HUDEP-2 (cell line): ENCODE results near the gene KCNK6.

Experiments
- DNase-seq, 76 experiments: peaks; one replicate each; lab custom pipeline; 2025; ENCODE audit not compliant: unreplicated experiment in 76 of 76; lab: John Stamatoyannopoulos, UW

The KCNK6 gene

GRCh38 chr19:38294090-38294489 is 25.6 kb upstream of the KCNK6 start:
- no peak for DNase-seq

- DNase-seq = no peak
These were observed 20.6 kb upstream of the KCNK6 start for GRCh38 chr19:38298821-38299680.

- peak in 69 of 76 experiments; percentile 13 to 84 (median 65) for DNase-seq
These were observed 15.9 kb upstream of the KCNK6 start, which contains the start of gene C19orf33 for GRCh38 chr19:38303517-38304351. Gene C19orf33 (plus strand): TSS chr19:38304251. CDS start chr19:38304262, 11 bp downstream.

DNA sequence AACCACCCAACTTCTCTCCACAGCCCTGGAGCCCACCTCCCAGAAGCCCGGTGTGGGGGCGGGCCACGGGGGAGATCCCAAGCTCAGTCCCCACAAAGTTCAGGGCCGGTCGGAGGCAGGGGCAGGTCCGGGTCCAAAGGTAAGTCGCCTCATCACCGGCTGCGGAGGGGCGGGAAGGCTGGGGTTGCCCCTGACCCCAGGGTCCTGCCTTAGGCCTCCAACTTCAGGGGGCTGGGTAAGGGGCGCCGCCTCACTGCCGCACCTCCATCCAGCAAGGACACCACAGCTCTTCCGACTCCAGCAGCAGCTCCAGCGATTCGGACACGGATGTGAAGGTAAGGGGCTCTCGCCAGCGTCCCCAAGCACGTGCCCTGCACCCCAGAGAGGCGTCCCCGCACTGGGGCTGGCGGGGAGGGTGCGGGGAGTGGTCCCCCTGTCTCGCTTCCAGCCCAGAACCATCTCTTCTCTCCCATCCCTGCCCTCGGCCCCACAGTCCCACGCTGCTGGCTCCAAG is 15.2 kb upstream of the KCNK6 start:
- DNase-seq = no peak

DNA sequence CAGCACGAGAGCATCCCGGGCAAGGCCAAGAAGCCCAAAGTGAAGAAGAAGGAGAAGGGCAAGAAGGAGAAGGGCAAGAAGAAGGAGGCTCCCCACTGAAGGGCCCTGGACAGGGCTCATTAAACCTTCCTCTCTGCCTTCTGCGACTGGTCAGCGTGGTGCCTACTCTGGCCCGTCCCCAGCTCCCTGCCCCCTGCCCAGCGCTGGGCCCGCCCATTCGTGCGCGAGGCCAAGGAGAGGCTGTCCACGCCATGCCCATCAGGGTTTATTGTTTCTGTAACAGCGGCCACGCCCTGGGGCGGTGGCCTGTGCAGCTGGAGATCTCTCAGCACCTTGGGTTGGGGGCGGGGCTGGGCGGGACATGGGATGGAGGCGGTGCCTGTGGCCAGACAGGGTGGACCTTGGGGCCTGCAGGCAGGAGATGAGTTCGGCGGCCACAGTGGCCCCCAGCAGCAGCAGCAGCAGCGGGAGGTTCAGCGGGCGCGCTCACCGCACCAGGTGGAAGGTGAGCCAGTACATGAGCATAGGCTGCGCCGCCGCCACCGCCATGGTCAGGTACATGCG is 14.7 kb upstream of the KCNK6 start:
- peak in 72 of 76 experiments; percentile 20 to 86 (median 68) for DNase-seq

GRCh38 chr19:38306236-38306635 is 13.4 kb upstream of the KCNK6 start:
- DNase-seq = no peak

DNA sequence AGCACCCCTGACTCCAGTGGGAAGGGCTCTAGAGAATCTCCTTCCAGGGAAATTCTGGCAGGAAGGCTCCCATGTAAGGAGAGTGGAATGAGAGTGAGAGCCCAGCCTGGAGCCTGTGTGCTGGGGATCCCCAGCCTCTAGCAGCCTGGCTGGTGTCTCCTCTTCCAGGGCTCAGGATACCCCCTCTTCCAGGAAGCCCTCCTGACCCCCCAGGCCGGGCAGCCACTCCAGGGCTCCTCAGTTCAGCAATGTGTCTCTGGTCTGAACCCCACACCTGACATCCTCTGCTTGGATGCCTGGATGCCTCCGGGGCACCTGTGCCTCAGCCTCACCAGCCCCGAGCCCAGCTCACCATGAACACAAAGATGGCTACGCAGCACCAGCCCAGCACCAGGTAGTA is 12.6 kb upstream of the KCNK6 start:
- DNase-seq = no peak

- DNase-seq = no peak
These were observed 12.0 kb upstream of the KCNK6 start for GRCh38 chr19:38307597-38307996.

- DNase-seq = no peak
These were observed 11.5 kb upstream of the KCNK6 start for GRCh38 chr19:38308006-38308766.

DNA sequence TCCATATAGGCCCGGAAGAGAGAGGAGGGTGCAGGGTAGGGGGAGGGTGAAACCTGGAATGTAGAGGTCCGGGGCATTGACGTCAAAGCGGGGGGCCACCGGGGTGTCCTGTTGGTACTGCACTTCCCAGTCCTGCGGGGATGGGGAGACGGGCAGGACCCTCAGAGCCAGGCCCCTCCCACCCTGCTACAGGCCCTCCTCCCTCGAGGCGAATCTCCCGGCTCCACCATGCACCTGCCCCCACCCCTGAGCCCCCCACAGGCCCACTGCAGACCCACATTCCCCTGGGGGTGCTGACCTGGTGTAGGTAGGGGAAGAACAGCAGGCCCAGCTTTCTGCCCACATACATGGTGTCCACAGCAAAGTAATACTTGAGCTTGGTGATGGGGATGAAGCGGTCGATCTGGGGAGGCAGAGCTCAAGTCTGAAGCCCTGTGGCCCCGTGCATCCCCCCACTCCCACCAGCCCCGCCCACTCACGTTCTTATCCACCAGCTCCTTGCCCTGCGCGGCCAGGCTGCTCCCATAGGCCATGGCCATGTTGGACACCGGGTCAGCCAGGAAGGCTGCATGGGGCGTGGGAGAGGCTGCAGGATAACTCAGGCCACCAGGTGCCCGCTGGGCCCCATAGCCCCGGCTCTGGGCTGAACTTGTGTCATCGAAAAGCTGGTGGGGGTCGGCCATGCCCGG is 10.6 kb upstream of the KCNK6 start:
- no peak for DNase-seq

- DNase-seq = no peak
These were observed 9.9 kb upstream of the KCNK6 start for GRCh38 chr19:38309615-38310278.

GRCh38 chr19:38310279-38310670 is 9.4 kb upstream of the KCNK6 start:
- no peak for DNase-seq

DNA sequence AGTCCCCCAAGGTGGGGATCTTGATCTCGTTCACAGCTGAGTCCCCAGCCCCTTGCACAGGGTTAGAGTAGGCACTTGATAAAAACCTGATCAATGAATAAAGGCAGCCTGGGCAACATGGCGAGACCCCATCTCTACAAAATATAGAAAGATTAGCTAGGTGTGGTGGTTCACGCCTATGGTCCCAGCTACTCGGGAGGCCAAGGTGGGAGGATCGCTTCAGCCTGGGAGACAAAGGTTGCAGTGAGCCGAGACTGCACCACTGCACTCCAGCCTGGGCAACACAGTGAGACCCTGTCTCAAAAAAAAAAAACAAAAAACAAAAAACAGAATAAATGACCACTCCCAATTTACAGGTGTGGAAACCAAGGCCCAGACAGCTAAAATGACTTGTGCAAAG is 8.7 kb upstream of the KCNK6 start:
- no peak for DNase-seq

GRCh38 chr19:38315657-38316476 is 3.8 kb upstream of the KCNK6 start, which contains the start of gene YIF1B:
Gene YIF1B (minus strand): TSS chr19:38315947. CDS start chr19:38315917, 30 bp downstream.
- peak in 75 of 76 experiments; percentile 92 to 100 (median 99) for DNase-seq

GRCh38 chr19:38316477-38317067 is 3.1 kb upstream of the KCNK6 start:
- peak in 7 of 76 experiments; percentile 47 to 67 (median 57) for DNase-seq

DNA sequence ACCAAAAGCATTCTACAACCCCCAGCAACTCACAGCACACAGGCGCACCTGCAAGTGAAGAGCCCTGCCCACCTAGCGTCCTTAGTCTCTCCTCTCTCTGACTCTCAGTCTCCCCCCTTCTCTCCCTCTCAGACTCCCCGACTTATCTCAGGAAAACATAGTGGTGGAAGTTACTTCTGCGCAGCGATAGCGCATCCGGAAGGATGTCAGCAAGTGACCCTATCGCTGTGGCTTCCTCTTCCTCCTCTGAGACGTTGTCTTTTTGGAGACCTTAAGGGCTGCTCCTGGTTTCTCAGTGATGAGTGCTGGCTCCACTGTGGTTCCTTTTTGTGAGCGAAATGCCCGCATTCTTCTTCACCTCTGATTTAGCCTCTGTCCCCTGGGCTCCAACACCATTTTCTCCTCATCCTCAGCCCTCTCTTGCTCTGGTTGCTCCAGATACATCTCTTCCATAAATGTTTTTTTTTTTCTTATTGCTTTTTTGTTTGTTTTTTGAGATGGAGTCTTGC is 2.5 kb upstream of the KCNK6 start:
- DNase-seq = peak in 74 of 76 experiments; percentile 43 to 93 (median 78)

DNA sequence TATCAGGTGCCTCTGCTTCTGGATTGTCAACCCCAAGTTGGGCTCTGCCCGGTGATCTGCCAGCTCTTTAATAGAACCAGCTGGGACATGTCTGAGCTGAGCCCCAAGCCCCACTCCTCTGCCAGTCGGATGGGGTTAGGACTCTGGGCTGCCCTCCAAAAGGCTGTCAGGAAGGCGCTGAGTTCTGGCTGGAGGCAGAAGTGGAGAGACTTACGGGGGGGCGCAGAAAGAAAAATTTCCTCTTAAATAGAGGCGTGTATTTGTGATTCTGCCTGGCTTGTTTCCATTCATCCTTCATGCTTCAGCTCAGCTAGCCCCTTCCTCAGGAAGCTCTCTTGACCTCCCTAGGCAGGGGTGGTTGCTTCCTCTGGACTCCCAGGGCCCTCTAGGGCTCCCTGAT is 985 bp upstream of the KCNK6 start:
- DNase-seq = peak in 10 of 76 experiments; percentile 15 to 46 (median 24)

GRCh38 chr19:38320969-38321339 is 1.3 kb downstream of the KCNK6 start:
- no peak for DNase-seq
